NCI-H526 (cell line): ENCODE measurements around the gene CCDC38.
A peak's percentile ranks its signal among the peaks of the same experiment; 100 is the strongest.

Experiments used
- DNase-seq, 2 experiments: peaks; one replicate each; lab custom pipeline; 2025; lab: John Stamatoyannopoulos, UW

Gene CCDC38

GRCh38 chr12:95836630-95837239, 105.7 kb downstream of the CCDC38 start:
- no peak for DNase-seq

DNA sequence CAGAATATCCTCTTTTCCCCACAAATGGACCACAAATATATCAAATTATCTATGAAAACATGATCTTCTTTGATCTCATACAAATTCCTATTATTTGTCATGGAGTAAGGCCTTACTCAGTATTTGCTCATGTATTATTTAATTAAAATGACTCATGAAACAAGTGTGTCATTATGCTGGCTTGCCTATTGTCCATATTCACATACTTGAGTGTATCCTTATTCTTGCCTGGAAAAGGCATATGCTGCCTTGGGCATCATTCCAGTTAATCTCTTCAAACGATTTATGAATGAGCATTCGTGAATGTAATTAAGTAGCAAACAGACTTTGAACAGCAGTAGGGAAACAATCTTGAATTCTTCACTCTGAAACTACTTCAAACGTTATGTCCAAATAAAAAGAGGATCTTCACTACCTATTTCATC, 106.2 kb downstream of the CCDC38 start:
- DNase-seq, result no peak

GRCh38 chr12:95834572-95834971, 107.8 kb downstream of the CCDC38 start:
- no peak for DNase-seq

- no peak for DNase-seq
These were observed 111.9 kb downstream of the CCDC38 start for GRCh38 chr12:95830335-95831089.

DNA sequence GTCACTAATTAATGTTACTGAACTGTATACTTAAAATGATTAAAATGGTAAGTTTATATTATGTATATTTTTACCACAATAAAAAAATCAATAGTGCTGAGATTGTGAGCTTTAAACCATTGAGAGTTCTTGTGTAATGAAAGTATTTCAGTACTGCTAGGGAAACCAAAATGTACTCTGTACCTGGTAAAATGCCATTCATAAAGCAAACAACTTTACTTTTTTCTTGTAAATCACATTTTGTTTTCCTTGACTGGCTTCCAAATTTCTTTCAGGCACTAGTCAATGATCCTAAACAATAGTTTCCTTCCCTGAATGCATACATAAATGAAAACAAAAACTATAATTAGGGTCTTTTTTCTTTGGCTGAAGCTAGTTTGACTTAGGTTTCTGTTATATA, 113.0 kb downstream of the CCDC38 start:
- no peak for DNase-seq

- DNase-seq, result peak; percentile 29 to 50
These were observed 122.2 kb downstream of the CCDC38 start for GRCh38 chr12:95820096-95820703.
